ENCODE data around the gene OTUB1. TPM values are rescaled to one million over a fixed set of nuclear protein-coding genes. Genes with fewer than 3 reads are reported as not detected.

The OTUB1 gene
- total and polyA plus RNA-seq, 2 experiments from 2014 or later: 49.9 to 152 TPM

DNA sequence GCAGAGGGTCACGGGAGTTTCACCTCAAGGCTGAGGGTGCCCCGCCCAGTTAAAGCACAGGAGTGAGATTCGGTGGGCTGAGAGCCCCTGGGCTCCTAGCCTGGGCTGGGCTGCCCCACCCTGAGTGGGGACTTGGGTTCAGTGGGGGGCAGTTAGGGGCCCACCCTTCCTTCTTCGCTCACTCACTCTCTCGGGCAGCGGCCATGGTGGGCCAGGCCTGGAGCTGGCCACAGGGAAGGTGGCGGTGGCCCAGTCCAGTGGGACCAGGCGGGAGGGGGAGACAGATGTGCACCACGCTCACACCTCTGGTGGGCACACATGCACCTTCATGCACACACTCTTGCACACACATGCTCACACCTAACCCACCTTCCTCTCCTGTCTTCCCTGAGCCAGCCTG, 55.6 kb downstream of the OTUB1 start:
- H3K9me3 ChIP-seq (ENCODE audit: low read depth): no peaks in the 10 kb centered on the region
- TF ChIP-seq EZH2 (IDR thresholded peaks at IDR 0.05; ENCODE audit: borderline replicate concordance): no peak
- TF ChIP-seq, protein P1, sequence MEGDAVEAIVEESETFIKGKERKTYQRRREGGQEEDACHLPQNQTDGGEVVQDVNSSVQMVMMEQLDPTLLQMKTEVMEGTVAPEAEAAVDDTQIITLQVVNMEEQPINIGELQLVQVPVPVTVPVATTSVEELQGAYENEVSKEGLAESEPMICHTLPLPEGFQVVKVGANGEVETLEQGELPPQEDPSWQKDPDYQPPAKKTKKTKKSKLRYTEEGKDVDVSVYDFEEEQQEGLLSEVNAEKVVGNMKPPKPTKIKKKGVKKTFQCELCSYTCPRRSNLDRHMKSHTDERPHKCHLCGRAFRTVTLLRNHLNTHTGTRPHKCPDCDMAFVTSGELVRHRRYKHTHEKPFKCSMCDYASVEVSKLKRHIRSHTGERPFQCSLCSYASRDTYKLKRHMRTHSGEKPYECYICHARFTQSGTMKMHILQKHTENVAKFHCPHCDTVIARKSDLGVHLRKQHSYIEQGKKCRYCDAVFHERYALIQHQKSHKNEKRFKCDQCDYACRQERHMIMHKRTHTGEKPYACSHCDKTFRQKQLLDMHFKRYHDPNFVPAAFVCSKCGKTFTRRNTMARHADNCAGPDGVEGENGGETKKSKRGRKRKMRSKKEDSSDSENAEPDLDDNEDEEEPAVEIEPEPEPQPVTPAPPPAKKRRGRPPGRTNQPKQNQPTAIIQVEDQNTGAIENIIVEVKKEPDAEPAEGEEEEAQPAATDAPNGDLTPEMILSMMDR (IDR thresholded peaks at IDR 0.05; ENCODE audit: poor library complexity): no peak
- no peak for TF ChIP-seq EZH2phosphoT487 (IDR thresholded peaks at IDR 0.05; ENCODE audit: low read depth, severe bottlenecking, unreplicated experiment)
- no peaks in the 10 kb centered on the region for H3K9me2 ChIP-seq (replicated peaks; ENCODE audit: insufficient read depth)
- no peak overlapping the region for H3K4me3 ChIP-seq
- no peak for DNase-seq (ENCODE audit: low spot score)
- no peaks in the 10 kb centered on the region for H3K79me2 ChIP-seq
- WGBS (ENCODE audit: low lambda C conversion rate, missing lambda C conversion rate): 98% methylated on average over 9 of the region's 9 CpGs
- no peak overlapping the region for H3K27ac ChIP-seq
- H3K36me3 ChIP-seq (replicated peaks; ENCODE audit: insufficient read depth, low read depth): no peaks in the 10 kb centered on the region
- no peak overlapping the region for H3K4me2 ChIP-seq
- no peaks in the 10 kb centered on the region for H4K20me1 ChIP-seq (ENCODE audit: insufficient read depth, poor library complexity, severe bottlenecking)
- peaks cover 10% of the 10 kb centered on the region for H3K27me3 ChIP-seq
- H3K4me1 ChIP-seq (ENCODE audit: insufficient read depth): no peaks in the 10 kb centered on the region
- no peak overlapping the region for H2AFZ ChIP-seq

DNA sequence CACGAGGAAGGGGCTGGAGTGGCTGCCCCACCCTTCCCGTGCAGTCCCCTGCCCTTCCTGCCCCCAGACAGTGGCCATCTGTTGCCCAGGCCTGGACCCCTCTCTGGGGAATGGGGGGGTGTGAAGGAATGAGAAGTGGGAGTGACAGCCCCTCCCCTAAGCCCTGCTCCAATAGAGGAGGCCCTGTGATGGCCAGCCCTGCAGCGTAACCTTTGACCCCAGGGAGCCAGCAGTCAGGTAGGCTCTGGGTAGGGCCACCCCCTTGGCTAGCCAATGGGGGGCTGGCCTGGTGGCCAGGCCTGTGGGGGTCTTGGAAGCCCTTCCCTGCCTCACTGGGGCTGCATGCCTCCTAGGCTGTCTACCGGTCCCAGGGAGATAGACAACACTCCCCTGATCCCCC, 56.1 kb downstream of the OTUB1 start:
- no peaks in the 10 kb centered on the region for H3K79me2 ChIP-seq
- H3K27ac ChIP-seq: no peak overlapping the region
- H3K36me3 ChIP-seq (replicated peaks; ENCODE audit: insufficient read depth, low read depth): no peaks in the 10 kb centered on the region
- TF ChIP-seq, protein P1 (IDR thresholded peaks at IDR 0.05; ENCODE audit: poor library complexity): no peak
- TF ChIP-seq EZH2 (IDR thresholded peaks at IDR 0.05; ENCODE audit: borderline replicate concordance): no peak
- TF ChIP-seq EZH2phosphoT487 (IDR thresholded peaks at IDR 0.05; ENCODE audit: low read depth, severe bottlenecking, unreplicated experiment): no peak
- no peaks in the 10 kb centered on the region for H3K9me3 ChIP-seq (ENCODE audit: low read depth)
- WGBS (ENCODE audit: low lambda C conversion rate, missing lambda C conversion rate): 90% methylated on average over 4 of the region's 4 CpGs
- no peaks in the 10 kb centered on the region for H4K20me1 ChIP-seq (ENCODE audit: insufficient read depth, poor library complexity, severe bottlenecking)
- H2AFZ ChIP-seq: no peak overlapping the region
- no peaks in the 10 kb centered on the region for H3K4me1 ChIP-seq (ENCODE audit: insufficient read depth)
- peaks cover 6% of the 10 kb centered on the region for H3K27me3 ChIP-seq
- no peaks in the 10 kb centered on the region for H3K9me2 ChIP-seq (replicated peaks; ENCODE audit: insufficient read depth)
- H3K4me3 ChIP-seq: no peak overlapping the region
- DNase-seq (ENCODE audit: low spot score): no peak
- no peak overlapping the region for H3K4me2 ChIP-seq

DNA sequence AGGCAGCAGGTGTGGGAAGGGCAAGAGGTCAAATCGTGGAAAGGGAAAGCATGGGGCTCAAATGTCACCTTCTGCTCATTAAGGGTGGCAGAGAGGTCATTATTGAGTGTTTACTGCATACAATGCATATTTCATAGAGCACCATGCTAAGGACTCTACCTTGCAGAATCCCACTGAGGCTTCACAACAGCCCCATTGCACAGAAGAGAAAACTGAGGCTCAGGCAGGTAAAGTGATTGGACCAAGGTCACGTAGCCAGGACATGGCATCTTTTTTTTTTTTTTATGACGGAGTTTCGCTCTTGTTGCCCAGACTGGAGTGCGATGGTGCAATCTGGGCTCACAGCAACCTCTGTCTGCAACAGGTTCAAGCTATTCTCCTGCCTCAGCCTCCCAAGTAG, 57.3 kb downstream of the OTUB1 start:
- no peaks in the 10 kb centered on the region for H3K9me3 ChIP-seq (ENCODE audit: low read depth)
- no peak for TF ChIP-seq EZH2phosphoT487 (IDR thresholded peaks at IDR 0.05; ENCODE audit: low read depth, severe bottlenecking, unreplicated experiment)
- TF ChIP-seq, protein P1 (IDR thresholded peaks at IDR 0.05; ENCODE audit: poor library complexity): no peak
- TF ChIP-seq EZH2 (IDR thresholded peaks at IDR 0.05; ENCODE audit: borderline replicate concordance): no peak
- H3K79me2 ChIP-seq: no peaks in the 10 kb centered on the region
- H3K27me3 ChIP-seq: peaks cover 4% of the 10 kb centered on the region
- H3K4me2 ChIP-seq: no peak overlapping the region
- no peaks in the 10 kb centered on the region for H3K4me1 ChIP-seq (ENCODE audit: insufficient read depth)
- no peak overlapping the region for H3K27ac ChIP-seq
- H3K36me3 ChIP-seq (replicated peaks; ENCODE audit: insufficient read depth, low read depth): no peaks in the 10 kb centered on the region
- H3K4me3 ChIP-seq: no peak overlapping the region
- WGBS (ENCODE audit: low lambda C conversion rate, missing lambda C conversion rate): 90% methylated on average over 5 of the region's 5 CpGs
- no peaks in the 10 kb centered on the region for H3K9me2 ChIP-seq (replicated peaks; ENCODE audit: insufficient read depth)
- no peaks in the 10 kb centered on the region for H4K20me1 ChIP-seq (ENCODE audit: insufficient read depth, poor library complexity, severe bottlenecking)
- no peak overlapping the region for H2AFZ ChIP-seq
- no peak for DNase-seq (ENCODE audit: low spot score)
